ENCODE data around the gene CAVIN1. TPM values are rescaled to one million over a fixed set of nuclear protein-coding genes. Genes with fewer than 3 reads are reported as not detected.
A peak's percentile ranks its signal among the peaks of the same experiment; 100 is the strongest.

The CAVIN1 gene
- total RNA-seq, 2 donors from 2014 or later: 0.51 to 3.1 TPM

DNA sequence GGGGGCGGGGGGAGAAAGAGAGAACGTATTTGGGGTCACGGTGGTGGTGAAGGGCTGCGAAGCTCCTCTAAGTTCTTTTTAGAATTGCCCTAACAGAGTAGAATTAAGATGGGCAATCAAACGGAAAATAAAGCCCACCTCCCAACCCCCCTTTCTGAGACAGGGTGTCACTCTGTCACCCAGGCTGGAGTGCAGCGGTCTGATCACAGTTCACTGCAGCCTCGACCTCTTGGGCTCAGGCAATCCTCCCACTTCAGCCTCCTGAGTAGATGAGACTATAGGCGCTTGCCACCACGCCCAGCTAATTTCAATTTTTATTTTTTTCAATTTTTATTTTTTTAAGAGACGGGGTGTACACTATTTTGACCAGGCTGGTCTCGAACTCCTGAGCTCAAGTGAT is 710 bp upstream of the CAVIN1 start:
- WGBS, 2 experiments (ENCODE audit: insufficient coverage in 1 of 2, insufficient read length in 1 of 2): 71 to 74% methylated on average over 6 to 11 of the region's 11 CpGs
- TF ChIP-seq, protein P1, sequence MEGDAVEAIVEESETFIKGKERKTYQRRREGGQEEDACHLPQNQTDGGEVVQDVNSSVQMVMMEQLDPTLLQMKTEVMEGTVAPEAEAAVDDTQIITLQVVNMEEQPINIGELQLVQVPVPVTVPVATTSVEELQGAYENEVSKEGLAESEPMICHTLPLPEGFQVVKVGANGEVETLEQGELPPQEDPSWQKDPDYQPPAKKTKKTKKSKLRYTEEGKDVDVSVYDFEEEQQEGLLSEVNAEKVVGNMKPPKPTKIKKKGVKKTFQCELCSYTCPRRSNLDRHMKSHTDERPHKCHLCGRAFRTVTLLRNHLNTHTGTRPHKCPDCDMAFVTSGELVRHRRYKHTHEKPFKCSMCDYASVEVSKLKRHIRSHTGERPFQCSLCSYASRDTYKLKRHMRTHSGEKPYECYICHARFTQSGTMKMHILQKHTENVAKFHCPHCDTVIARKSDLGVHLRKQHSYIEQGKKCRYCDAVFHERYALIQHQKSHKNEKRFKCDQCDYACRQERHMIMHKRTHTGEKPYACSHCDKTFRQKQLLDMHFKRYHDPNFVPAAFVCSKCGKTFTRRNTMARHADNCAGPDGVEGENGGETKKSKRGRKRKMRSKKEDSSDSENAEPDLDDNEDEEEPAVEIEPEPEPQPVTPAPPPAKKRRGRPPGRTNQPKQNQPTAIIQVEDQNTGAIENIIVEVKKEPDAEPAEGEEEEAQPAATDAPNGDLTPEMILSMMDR (conservative IDR thresholded peaks at IDR 0.05): no peak
- Mint-ChIP-seq H3K4me1 (peaks cover 10% of the 10 kb centered on the region), H3K9me3 (no peaks in the 10 kb centered on the region), H3K36me3 (ENCODE audit: low read depth) (no peaks in the 10 kb centered on the region), H3K4me3 (peak overlapping the region; percentile 61), H3K27me3 (ENCODE audit: insufficient read depth) (peaks cover 69% of the 10 kb centered on the region), H3K27ac (no peak overlapping the region)
- Histone ChIP-seq H3K4me3 (ENCODE audit: low read length) (no peak overlapping the region), H3K4me1 (ENCODE audit: control insufficient read depth, insufficient read depth, low read length) (no peaks in the 10 kb centered on the region), H3K27me3 (ENCODE audit: control insufficient read depth, insufficient read depth, low read length, poor library complexity, severe bottlenecking) (peaks cover 72% of the 10 kb centered on the region), H3K36me3 (ENCODE audit: control insufficient read depth, insufficient read depth, low read length) (no peaks in the 10 kb centered on the region), H3K27ac (ENCODE audit: low read depth, low read length) (no peak overlapping the region), H3K9me3 (ENCODE audit: control insufficient read depth, low read length) (no peaks in the 10 kb centered on the region), H3K9ac (ENCODE audit: extremely low read depth, low read length, poor library complexity, severe bottlenecking) (no peak overlapping the region)
- DNase-seq: no peak

GRCh38 chr17:42422412-42422957 is 571 bp downstream of the CAVIN1 start:
- no peak overlapping the region for H3K27ac Mint-ChIP-seq
- DNase-seq: peak; percentile 89
- peaks cover 69% of the 10 kb centered on the region for H3K27me3 Mint-ChIP-seq (ENCODE audit: insufficient read depth)
- TF ChIP-seq, protein P1 (conservative IDR thresholded peaks at IDR 0.05): no peak
- no peaks in the 10 kb centered on the region for H3K4me1 ChIP-seq (ENCODE audit: control insufficient read depth, insufficient read depth, low read length)
- H3K4me3 ChIP-seq (ENCODE audit: low read length): peak overlapping the region; percentile 75
- H3K4me3 Mint-ChIP-seq: peak overlapping the region; percentile 61
- WGBS, 2 experiments (ENCODE audit: insufficient coverage in 1 of 2, insufficient read length in 1 of 2): 0 to 1% methylated on average over 31 to 44 of the region's 44 CpGs
- no peaks in the 10 kb centered on the region for H3K9me3 Mint-ChIP-seq
- H3K36me3 ChIP-seq (ENCODE audit: control insufficient read depth, insufficient read depth, low read length): no peaks in the 10 kb centered on the region
- no peaks in the 10 kb centered on the region for H3K9me3 ChIP-seq (ENCODE audit: control insufficient read depth, low read length)
- H3K27ac ChIP-seq (ENCODE audit: low read depth, low read length): no peak overlapping the region
- no peak overlapping the region for H3K9ac ChIP-seq (ENCODE audit: extremely low read depth, low read length, poor library complexity, severe bottlenecking)
- H3K27me3 ChIP-seq (ENCODE audit: control insufficient read depth, insufficient read depth, low read length, poor library complexity, severe bottlenecking): peaks cover 72% of the 10 kb centered on the region
- H3K36me3 Mint-ChIP-seq (ENCODE audit: low read depth): no peaks in the 10 kb centered on the region
- peaks cover 10% of the 10 kb centered on the region for H3K4me1 Mint-ChIP-seq

- Mint-ChIP-seq H3K36me3 (ENCODE audit: low read depth) (no peaks in the 10 kb centered on the region), H3K4me3 (peak overlapping the region; percentile 61), H3K27ac (no peak overlapping the region), H3K4me1 (peaks cover 10% of the 10 kb centered on the region), H3K9me3 (no peaks in the 10 kb centered on the region), H3K27me3 (ENCODE audit: insufficient read depth) (peaks cover 69% of the 10 kb centered on the region)
- Histone ChIP-seq H3K27me3 (ENCODE audit: control insufficient read depth, insufficient read depth, low read length, poor library complexity, severe bottlenecking) (peaks cover 72% of the 10 kb centered on the region), H3K4me1 (ENCODE audit: control insufficient read depth, insufficient read depth, low read length) (no peaks in the 10 kb centered on the region), H3K9me3 (ENCODE audit: control insufficient read depth, low read length) (no peaks in the 10 kb centered on the region), H3K9ac (ENCODE audit: extremely low read depth, low read length, poor library complexity, severe bottlenecking) (no peak overlapping the region), H3K36me3 (ENCODE audit: control insufficient read depth, insufficient read depth, low read length) (no peaks in the 10 kb centered on the region), H3K27ac (ENCODE audit: low read depth, low read length) (no peak overlapping the region), H3K4me3 (ENCODE audit: low read length) (peak overlapping the region; percentile 75)
- peak; percentile 80 for DNase-seq
- WGBS, 2 experiments (ENCODE audit: insufficient coverage in 1 of 2, insufficient read length in 1 of 2): 7 to 8% methylated on average over 12 to 59 of the region's 59 CpGs
- TF ChIP-seq, protein P1 (conservative IDR thresholded peaks at IDR 0.05): no peak
Observed at GRCh38 chr17:42421507-42422338, 1.3 kb downstream of the CAVIN1 start.

Measured in endodermal cell (in vitro differentiated cells).